ENCODE measurements around the gene KIF26B.

DNA sequence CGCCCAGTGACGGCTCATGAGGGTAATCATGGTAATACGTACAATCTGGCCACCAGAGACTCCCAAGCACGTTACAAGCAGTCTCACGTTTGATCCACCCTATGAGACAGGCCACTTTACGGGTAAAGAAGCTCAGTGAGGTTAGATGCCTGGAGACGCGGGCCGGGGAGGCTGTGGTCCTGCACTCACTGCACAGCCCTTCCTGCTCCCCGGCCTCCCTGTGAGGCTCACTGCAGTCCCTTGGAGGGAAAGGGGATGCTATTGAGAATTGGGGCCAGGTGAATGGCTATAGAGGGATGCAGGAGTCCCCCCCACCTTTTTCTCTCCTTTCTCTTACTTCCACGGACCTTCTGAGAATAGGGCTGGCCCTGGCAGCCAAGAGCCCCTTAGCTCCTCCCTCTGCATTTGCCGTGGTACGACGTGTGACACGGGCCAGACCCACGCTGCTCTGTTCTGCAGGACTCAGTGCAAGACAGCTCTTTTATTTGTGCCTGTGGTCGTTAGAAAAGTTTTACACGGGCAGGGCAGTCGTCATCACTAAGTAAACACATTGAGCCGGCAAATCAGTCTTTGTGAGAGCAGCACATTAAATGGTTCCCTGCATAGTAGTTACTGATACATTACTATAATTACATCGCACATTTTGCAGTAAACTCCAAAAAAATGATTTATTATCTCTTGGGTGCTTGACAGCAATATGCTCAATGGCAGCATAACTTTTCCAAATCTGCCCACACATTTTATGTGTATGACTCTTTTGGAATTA, 18.8 kb downstream of the KIF26B start:
- TF ChIP-seq, protein P1, sequence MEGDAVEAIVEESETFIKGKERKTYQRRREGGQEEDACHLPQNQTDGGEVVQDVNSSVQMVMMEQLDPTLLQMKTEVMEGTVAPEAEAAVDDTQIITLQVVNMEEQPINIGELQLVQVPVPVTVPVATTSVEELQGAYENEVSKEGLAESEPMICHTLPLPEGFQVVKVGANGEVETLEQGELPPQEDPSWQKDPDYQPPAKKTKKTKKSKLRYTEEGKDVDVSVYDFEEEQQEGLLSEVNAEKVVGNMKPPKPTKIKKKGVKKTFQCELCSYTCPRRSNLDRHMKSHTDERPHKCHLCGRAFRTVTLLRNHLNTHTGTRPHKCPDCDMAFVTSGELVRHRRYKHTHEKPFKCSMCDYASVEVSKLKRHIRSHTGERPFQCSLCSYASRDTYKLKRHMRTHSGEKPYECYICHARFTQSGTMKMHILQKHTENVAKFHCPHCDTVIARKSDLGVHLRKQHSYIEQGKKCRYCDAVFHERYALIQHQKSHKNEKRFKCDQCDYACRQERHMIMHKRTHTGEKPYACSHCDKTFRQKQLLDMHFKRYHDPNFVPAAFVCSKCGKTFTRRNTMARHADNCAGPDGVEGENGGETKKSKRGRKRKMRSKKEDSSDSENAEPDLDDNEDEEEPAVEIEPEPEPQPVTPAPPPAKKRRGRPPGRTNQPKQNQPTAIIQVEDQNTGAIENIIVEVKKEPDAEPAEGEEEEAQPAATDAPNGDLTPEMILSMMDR (conservative IDR thresholded peaks at IDR 0.05; ENCODE audit: low read depth in 2 of 2): no peak
- TF ChIP-seq EZH2 (IDR thresholded peaks at IDR 0.05; ENCODE audit: low read depth, unreplicated experiment) (no peak), ZNF114 (CRISPR knock-in tag; IDR thresholded peaks at IDR 0.05) (no peak), NANOG (IDR thresholded peaks at IDR 0.05; ENCODE audit: borderline replicate concordance) (no peak), POLR2AphosphoS5 (IDR thresholded peaks at IDR 0.05; ENCODE audit: low read depth) (no peak)
- TF ChIP-seq, protein P2, sequence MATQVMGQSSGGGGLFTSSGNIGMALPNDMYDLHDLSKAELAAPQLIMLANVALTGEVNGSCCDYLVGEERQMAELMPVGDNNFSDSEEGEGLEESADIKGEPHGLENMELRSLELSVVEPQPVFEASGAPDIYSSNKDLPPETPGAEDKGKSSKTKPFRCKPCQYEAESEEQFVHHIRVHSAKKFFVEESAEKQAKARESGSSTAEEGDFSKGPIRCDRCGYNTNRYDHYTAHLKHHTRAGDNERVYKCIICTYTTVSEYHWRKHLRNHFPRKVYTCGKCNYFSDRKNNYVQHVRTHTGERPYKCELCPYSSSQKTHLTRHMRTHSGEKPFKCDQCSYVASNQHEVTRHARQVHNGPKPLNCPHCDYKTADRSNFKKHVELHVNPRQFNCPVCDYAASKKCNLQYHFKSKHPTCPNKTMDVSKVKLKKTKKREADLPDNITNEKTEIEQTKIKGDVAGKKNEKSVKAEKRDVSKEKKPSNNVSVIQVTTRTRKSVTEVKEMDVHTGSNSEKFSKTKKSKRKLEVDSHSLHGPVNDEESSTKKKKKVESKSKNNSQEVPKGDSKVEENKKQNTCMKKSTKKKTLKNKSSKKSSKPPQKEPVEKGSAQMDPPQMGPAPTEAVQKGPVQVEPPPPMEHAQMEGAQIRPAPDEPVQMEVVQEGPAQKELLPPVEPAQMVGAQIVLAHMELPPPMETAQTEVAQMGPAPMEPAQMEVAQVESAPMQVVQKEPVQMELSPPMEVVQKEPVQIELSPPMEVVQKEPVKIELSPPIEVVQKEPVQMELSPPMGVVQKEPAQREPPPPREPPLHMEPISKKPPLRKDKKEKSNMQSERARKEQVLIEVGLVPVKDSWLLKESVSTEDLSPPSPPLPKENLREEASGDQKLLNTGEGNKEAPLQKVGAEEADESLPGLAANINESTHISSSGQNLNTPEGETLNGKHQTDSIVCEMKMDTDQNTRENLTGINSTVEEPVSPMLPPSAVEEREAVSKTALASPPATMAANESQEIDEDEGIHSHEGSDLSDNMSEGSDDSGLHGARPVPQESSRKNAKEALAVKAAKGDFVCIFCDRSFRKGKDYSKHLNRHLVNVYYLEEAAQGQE (IDR thresholded peaks at IDR 0.05; ENCODE audit: unreplicated experiment): no peak
